HEK293T (cell line): ENCODE data around the gene EPHB1.

Source experiments
- CTCF ChIA-PET: fragments of 350-600 bp; formaldehyde crosslinking; extraction: SDS; loops from one replicate; lab custom pipeline; 2021; ENCODE audit warnings: antibody characterized with exemption, inconsistent platforms; lab: Yijun Ruan, JAX
- POLR2A ChIA-PET: fragments of 350-600 bp; formaldehyde crosslinking; extraction: SDS; loops from one replicate; lab custom pipeline; 2020; ENCODE audit warnings: antibody characterized with exemption, inconsistent platforms; lab: Yijun Ruan, JAX
- DNase-seq: peaks from one replicate; pipeline ENCODE4 v3.0.0; 2012; ENCODE audit warnings: mixed read lengths; ENCODE audit errors: extremely low spot score
- ARNT ChIP-seq: fragments of 450-650 bp; IDR thresholded peaks from 2 replicates; pipeline ENCODE4 v1.6.1; 2017; ENCODE audit warnings: mild to moderate bottlenecking
- BHLHE40 ChIP-seq: fragments of 450-650 bp; IDR thresholded peaks from 2 replicates; pipeline ENCODE4 v1.6.1; 2016; ENCODE audit warnings: mild to moderate bottlenecking, moderate library complexity, borderline replicate concordance
- CTBP1 ChIP-seq: fragments of 450-650 bp; IDR thresholded peaks from 2 replicates; pipeline ENCODE4 v1.6.1; 2016; ENCODE audit warnings: borderline replicate concordance
- ELF4 ChIP-seq: fragments of 450-650 bp; IDR thresholded peaks from 2 replicates; pipeline ENCODE4 v1.6.1; 2017; ENCODE audit warnings: antibody characterized with exemption
- FOXA1 ChIP-seq: fragments of 450-650 bp; IDR thresholded peaks from 2 replicates; pipeline ENCODE4 v1.6.1; 2016; ENCODE audit warnings: mild to moderate bottlenecking
- FOXK2 ChIP-seq: fragments of 450-650 bp; IDR thresholded peaks from 2 replicates; pipeline ENCODE4 v1.6.1; 2016; ENCODE audit warnings: mild to moderate bottlenecking
- FOXM1 ChIP-seq: fragments of 450-650 bp; IDR thresholded peaks from 2 replicates; pipeline ENCODE4 v1.6.1; 2017; ENCODE audit warnings: mild to moderate bottlenecking, borderline replicate concordance
- HDGF ChIP-seq: fragments of 450-650 bp; IDR thresholded peaks from 2 replicates; pipeline ENCODE4 v1.6.1; 2017; ENCODE audit warnings: antibody characterized with exemption, borderline replicate concordance
- L3MBTL2 ChIP-seq: fragments of 450-650 bp; conservative IDR thresholded peaks from 2 replicates; pipeline ENCODE4 v1.6.1; 2016; ENCODE audit warnings: mild to moderate bottlenecking
- LEF1 ChIP-seq: fragments of 450-650 bp; IDR thresholded peaks from 2 replicates; pipeline ENCODE4 v1.6.1; 2017; ENCODE audit warnings: mild to moderate bottlenecking, borderline replicate concordance
- NFRKB ChIP-seq: fragments of 450-650 bp; IDR thresholded peaks from 2 replicates; pipeline ENCODE4 v1.6.1; 2016; ENCODE audit warnings: mild to moderate bottlenecking, moderate library complexity
- PKNOX1 ChIP-seq: fragments of 450-650 bp; IDR thresholded peaks from 2 replicates; pipeline ENCODE4 v1.6.1; 2016
- SP1 ChIP-seq: fragments of 450-650 bp; IDR thresholded peaks from 2 replicates; pipeline ENCODE4 v1.6.1; 2017
- SUZ12 ChIP-seq: fragments of 450-650 bp; IDR thresholded peaks from 2 replicates; pipeline ENCODE4 v1.6.1; 2016; ENCODE audit warnings: mild to moderate bottlenecking
- TARDBP ChIP-seq: fragments of 450-650 bp; IDR thresholded peaks from 2 replicates; pipeline ENCODE4 v1.6.1; 2016
- ZNF384 ChIP-seq: fragments of 450-650 bp; IDR thresholded peaks from 2 replicates; pipeline ENCODE4 v1.6.1; 2016

Gene EPHB1

DNA sequence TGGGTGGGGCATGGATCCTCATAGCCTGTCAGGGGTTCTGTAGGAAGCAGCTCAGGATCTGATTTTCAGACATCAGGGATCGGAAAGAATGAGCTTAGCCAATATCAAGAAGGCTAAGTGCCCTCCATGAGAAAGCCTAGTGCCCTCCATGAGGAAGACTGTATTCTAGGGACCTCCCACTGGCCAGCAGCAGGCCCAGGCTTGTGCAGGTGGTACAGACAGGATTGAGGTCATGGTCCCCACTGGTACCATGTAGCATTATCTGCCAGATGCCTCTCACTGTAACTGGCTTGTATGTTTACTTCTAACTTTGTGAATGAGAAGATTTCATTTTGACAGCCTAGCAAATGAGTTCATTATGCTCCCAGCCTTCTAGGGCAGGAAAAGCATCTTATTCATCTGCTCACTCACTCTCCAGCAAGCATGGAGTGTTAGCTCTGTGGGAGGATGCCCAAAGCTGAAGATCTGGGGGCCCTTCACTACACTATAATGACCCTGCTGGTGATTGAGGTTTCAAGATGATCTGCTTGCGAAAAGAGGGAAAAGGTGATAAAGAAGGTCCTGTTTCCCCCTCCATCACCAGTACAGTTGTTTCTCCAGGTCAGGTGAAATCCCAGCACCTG, 7.5 kb downstream of the EPHB1 start:
- POLR2A ChIA-PET, result no interaction called here
- TF ChIP-seq FOXK2 (no peak), ZNF384 (no peak), NFRKB (no peak), FOXM1 (no peak), SP1 (no peak), SUZ12 (no peak)
- CTCF ChIA-PET, result no interaction called here
- no peak for DNase-seq

GRCh38 chr3:134803051-134803505, 8.0 kb downstream of the EPHB1 start:
- no peak for DNase-seq
- ChIA-PET POLR2A (no interaction called here), CTCF (no interaction called here)
- TF ChIP-seq LEF1 (no peak), L3MBTL2 (no peak)

GRCh38 chr3:134803652-134804051, 8.6 kb downstream of the EPHB1 start:
- no peak for DNase-seq
- ChIA-PET CTCF (no interaction called here), POLR2A (no interaction called here)

DNA sequence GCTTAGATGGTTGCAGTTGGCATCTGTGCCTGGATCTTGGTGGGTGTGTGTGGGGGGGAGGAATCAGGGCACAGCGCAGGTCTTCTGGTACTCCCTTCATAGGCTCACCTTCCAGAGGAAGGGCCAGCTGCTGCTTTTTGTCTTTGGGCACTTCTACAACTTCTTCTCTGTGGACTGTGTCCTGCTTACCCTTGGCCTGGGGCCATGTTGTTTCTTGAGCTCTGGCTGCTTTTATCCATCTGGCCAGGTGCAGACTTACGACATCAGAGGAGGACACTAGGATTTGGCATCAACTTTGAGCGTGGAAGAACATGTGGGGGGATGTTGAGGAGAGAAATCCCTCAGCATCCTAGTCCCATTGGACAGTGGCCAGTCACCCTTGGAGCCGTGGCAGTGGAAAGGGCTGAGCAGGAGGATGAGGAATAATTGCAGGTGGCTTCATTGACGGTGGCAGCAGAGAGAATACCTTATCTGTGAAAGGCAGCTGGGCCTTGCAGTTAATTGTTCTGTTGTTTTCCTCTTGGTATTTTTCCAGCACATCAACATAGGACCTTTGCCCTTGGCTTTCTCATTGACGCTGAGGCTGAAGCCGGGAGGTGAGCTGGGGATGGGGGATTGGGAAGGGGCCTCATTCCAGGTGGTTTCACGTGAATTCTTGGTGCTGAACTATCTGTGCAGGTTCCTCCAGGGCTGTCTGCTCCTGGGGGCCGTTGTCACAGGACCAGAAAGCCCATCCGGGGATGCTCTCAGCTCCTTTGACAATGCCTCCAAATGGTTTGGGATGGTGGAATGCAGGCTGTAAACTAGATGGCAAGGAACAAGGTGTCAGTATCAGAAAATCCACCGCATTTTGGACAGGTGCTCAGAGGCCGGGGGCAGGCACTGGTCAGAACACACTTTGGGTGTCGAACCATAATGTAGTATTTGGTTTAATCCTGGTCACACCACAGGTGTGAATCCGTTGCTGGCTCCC, 9.7 kb downstream of the EPHB1 start:
- ChIA-PET POLR2A (no interaction called here), CTCF (no interaction called here)
- TF ChIP-seq FOXK2 (no peak), FOXM1 (no peak), ELF4 (no peak), L3MBTL2 (no peak), TARDBP (no peak), SP1 (no peak), ZNF384 (no peak), SUZ12 (no peak), ARNT (no peak), LEF1 (no peak), CTBP1 (no peak), BHLHE40 (no peak), FOXA1 (no peak), HDGF (no peak), PKNOX1 (no peak), NFRKB (no peak)
- DNase-seq, result no peak

More at GRCh38 chr3:134803652-134804051, 8.6 kb downstream of the EPHB1 start:
- no peak for TF ChIP-seq L3MBTL2
- TF ChIP-seq FOXM1, result no peak
- TF ChIP-seq SP1, result no peak
- TF ChIP-seq SUZ12, result no peak
- TF ChIP-seq ELF4, result no peak
- no peak for TF ChIP-seq LEF1
- TF ChIP-seq NFRKB, result no peak
- no peak for TF ChIP-seq ARNT
- TF ChIP-seq PKNOX1, result no peak
- no peak for TF ChIP-seq FOXK2
- TF ChIP-seq BHLHE40, result no peak
- no peak for TF ChIP-seq HDGF
- TF ChIP-seq CTBP1, result no peak
- no peak for TF ChIP-seq ZNF384
- TF ChIP-seq TARDBP, result no peak

- CTCF ChIA-PET, result interaction anchor here (0.8 to 0.9 kb wide), 2 partner anchors 12 to 52 kb away, joined by 3 to 5 read pairs; partner anchors contain the start of gene EPHB1
- POLR2A ChIA-PET, result no interaction called here
- no peak for DNase-seq
- TF ChIP-seq ARNT, result no peak
- no peak for TF ChIP-seq FOXA1
- no peak for TF ChIP-seq FOXM1
- no peak for TF ChIP-seq PKNOX1
- TF ChIP-seq NFRKB, result no peak
- no peak for TF ChIP-seq TARDBP
- TF ChIP-seq SUZ12, result no peak
- no peak for TF ChIP-seq FOXK2
- TF ChIP-seq SP1, result no peak
- no peak for TF ChIP-seq ELF4
- TF ChIP-seq ZNF384, result no peak
- no peak for TF ChIP-seq L3MBTL2
- TF ChIP-seq HDGF, result no peak
- no peak for TF ChIP-seq LEF1
- no peak for TF ChIP-seq BHLHE40
- TF ChIP-seq CTBP1, result no peak
Measured at GRCh38 chr3:134807189-134807588, 12.1 kb downstream of the EPHB1 start.
